ENCODE data around the gene PLXNA3. TPM values are rescaled to one million over a fixed set of nuclear protein-coding genes. Genes with fewer than 3 reads are reported as not detected.

The PLXNA3 gene
- total RNA-seq, 3 donors from 2014 or later (not counting 1 experiment from before 2014, with no cell fraction given), result 20.8 to 34.3 (median 32.2) TPM

GRCh38 chrX:154436374-154436982 is 21.6 kb upstream of the PLXNA3 start:
- no peaks in the 10 kb centered on the region for H3K36me3 Mint-ChIP-seq
- intact Hi-C loops (cut with micrococcal nuclease), result no loop called here
- Histone ChIP-seq H3K4me3 (ENCODE audit: low read length) (peak overlapping the region; percentile 30), H3K4me1 (ENCODE audit: control insufficient read depth, insufficient read depth, low read length) (peaks cover 29% of the 10 kb centered on the region), H3K36me3 (ENCODE audit: control insufficient read depth, insufficient read depth, low read length) (peaks cover 31% of the 10 kb centered on the region), H3K27ac (ENCODE audit: low read length) (peak overlapping the region; percentile 81), H3K27me3 (ENCODE audit: control insufficient read depth, insufficient read depth, low read length) (no peaks in the 10 kb centered on the region), H3K9me3 (ENCODE audit: control insufficient read depth, insufficient read depth, low read length) (no peaks in the 10 kb centered on the region)
- ATAC-seq, result peak; percentile 79 to 82 (median 79)
- peak; percentile 41 to 85 for DNase-seq
- no peaks in the 10 kb centered on the region for H3K9me3 Mint-ChIP-seq
- peak overlapping the region; percentile 56 for H3K4me3 Mint-ChIP-seq
- 12% methylated on average over 49 of the region's 78 CpGs for WGBS (ENCODE audit: insufficient coverage)
- H3K4me1 Mint-ChIP-seq, result peaks cover 6 to 10% of the 10 kb centered on the region in 2 donors
- TF ChIP-seq CTCF (IDR thresholded peaks at IDR 0.05), result no peak
- no peaks in the 10 kb centered on the region for H3K27me3 Mint-ChIP-seq (ENCODE audit: low read depth in 2 of 2)
- peak overlapping the region; percentile 81 to 85 for H3K27ac Mint-ChIP-seq

GRCh38 chrX:154436983-154437752 is 20.9 kb upstream of the PLXNA3 start, which contains the start of gene GDI1:
TSS of gene GDI1 (plus strand) at chrX:154437154. CDS start at chrX:154437255, 101 bp downstream.
- H3K4me1 Mint-ChIP-seq, result peaks cover 6 to 10% of the 10 kb centered on the region in 2 donors
- peaks cover 23% of the 10 kb centered on the region for H3K4me1 ChIP-seq (ENCODE audit: control insufficient read depth, insufficient read depth, low read length)
- H3K9me3 ChIP-seq (ENCODE audit: control insufficient read depth, insufficient read depth, low read length), result no peaks in the 10 kb centered on the region
- no peaks in the 10 kb centered on the region for H3K27me3 ChIP-seq (ENCODE audit: control insufficient read depth, insufficient read depth, low read length)
- under 1% methylated on average over 85 of the region's 93 CpGs for WGBS (ENCODE audit: insufficient coverage)
- H3K4me3 Mint-ChIP-seq, result peak within 1 kb of the TSS; percentile 80
- no peaks in the 10 kb centered on the region for H3K36me3 Mint-ChIP-seq
- peak within 1 kb of the TSS; percentile 81 for H3K27ac ChIP-seq (ENCODE audit: low read length)
- H3K36me3 ChIP-seq (ENCODE audit: control insufficient read depth, insufficient read depth, low read length), result peaks cover 30% of the 10 kb centered on the region
- H3K27ac Mint-ChIP-seq, result peak within 1 kb of the TSS; percentile 81 to 85
- peak within 1 kb of the TSS; percentile 53 for H3K4me3 ChIP-seq (ENCODE audit: low read length)
- no peaks in the 10 kb centered on the region for H3K9me3 Mint-ChIP-seq
- DNase-seq (peak; percentile 67 to 72), ATAC-seq (peak; percentile 74 to 82 (median 75))
- no peak for TF ChIP-seq CTCF (IDR thresholded peaks at IDR 0.05)
- intact Hi-C loops (cut with micrococcal nuclease), result no loop called here
- no peaks in the 10 kb centered on the region for H3K27me3 Mint-ChIP-seq (ENCODE audit: low read depth in 2 of 2)

- Histone ChIP-seq H3K9me3 (ENCODE audit: control insufficient read depth, insufficient read depth, low read length) (no peaks in the 10 kb centered on the region), H3K27me3 (ENCODE audit: control insufficient read depth, insufficient read depth, low read length) (no peaks in the 10 kb centered on the region), H3K27ac (ENCODE audit: low read length) (no peak overlapping the region), H3K4me3 (ENCODE audit: low read length) (peak overlapping the region; percentile 53), H3K36me3 (ENCODE audit: control insufficient read depth, insufficient read depth, low read length) (peaks cover 23% of the 10 kb centered on the region), H3K4me1 (ENCODE audit: control insufficient read depth, insufficient read depth, low read length) (peaks cover 24% of the 10 kb centered on the region)
- 78% methylated on average over 24 of the region's 28 CpGs for whole genome bisulfite sequencing (ENCODE audit: insufficient coverage)
- no peak for TF ChIP-seq CTCF (IDR thresholded peaks at IDR 0.05)
- H3K27me3 Mint-ChIP-seq (ENCODE audit: low read depth in 2 of 2), result no peaks in the 10 kb centered on the region
- peak overlapping the region; percentile 54 to 75 for H3K27ac Mint-ChIP-seq
- DNase-seq (peak in 1 of 2 donors; percentile 2), ATAC-seq (no peak)
- H3K4me3 Mint-ChIP-seq, result peak overlapping the region; percentile 80
- H3K9me3 Mint-ChIP-seq, result no peaks in the 10 kb centered on the region
- peaks cover 6 to 11% of the 10 kb centered on the region in 2 donors for H3K4me1 Mint-ChIP-seq
- intact Hi-C loops (cut with micrococcal nuclease), result no loop called here
- no peaks in the 10 kb centered on the region for H3K36me3 Mint-ChIP-seq
These were observed 19.8 kb upstream of the PLXNA3 start for GRCh38 chrX:154437971-154438893.
